NCI-H2227 treated with DMSO at 0.1 percent for 48 hours (cell line): ENCODE measurements around the gene SPP1.
"Not testable (repeated sequence)": the region's sequence is repeated elsewhere in the genome, so short reads cannot be mapped to it uniquely, and the experiment has no call there.

Experiments
- DNase-seq: peaks from one replicate; lab custom pipeline; 2025; lab: John Stamatoyannopoulos, UW

The SPP1 gene

DNA sequence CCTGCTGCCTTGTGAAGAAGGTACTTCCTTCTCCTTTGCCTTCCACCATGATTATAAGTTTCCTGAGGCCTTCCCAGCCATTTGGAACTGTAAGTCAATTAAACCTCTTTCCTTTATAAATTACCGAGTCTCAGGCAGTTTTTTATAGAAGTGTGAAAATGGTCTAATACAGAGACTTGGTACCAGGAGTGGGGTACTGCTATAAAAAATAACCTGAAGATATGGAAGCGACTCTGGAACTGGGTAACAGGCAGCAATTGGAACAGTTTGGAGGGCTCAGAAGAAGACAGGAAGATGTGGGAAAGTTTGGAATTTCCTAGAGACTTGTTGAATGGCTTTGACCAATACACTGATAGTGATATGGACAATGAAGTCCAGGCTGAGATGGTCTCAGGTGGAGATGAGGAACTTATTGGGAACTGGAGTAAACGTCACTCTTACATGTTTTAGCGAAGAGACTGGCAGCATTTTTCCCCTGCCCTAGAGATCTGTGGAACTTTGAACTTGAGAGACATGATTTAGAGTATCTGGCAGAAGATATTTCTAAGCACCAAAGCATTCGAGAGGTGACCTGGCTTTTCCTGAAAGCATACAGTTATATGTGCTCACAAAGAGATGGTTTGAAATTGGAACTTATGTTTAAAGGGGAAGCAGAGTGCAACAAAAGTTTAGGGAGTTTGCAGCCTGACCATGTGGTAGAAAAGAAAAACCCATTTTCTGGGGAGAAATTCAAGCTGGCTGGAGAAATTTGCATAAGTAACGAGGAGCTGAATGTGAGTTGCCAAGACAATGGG lies 50.6 kb downstream of the SPP1 start:
- DNase-seq, result not testable (repeated sequence)

DNA sequence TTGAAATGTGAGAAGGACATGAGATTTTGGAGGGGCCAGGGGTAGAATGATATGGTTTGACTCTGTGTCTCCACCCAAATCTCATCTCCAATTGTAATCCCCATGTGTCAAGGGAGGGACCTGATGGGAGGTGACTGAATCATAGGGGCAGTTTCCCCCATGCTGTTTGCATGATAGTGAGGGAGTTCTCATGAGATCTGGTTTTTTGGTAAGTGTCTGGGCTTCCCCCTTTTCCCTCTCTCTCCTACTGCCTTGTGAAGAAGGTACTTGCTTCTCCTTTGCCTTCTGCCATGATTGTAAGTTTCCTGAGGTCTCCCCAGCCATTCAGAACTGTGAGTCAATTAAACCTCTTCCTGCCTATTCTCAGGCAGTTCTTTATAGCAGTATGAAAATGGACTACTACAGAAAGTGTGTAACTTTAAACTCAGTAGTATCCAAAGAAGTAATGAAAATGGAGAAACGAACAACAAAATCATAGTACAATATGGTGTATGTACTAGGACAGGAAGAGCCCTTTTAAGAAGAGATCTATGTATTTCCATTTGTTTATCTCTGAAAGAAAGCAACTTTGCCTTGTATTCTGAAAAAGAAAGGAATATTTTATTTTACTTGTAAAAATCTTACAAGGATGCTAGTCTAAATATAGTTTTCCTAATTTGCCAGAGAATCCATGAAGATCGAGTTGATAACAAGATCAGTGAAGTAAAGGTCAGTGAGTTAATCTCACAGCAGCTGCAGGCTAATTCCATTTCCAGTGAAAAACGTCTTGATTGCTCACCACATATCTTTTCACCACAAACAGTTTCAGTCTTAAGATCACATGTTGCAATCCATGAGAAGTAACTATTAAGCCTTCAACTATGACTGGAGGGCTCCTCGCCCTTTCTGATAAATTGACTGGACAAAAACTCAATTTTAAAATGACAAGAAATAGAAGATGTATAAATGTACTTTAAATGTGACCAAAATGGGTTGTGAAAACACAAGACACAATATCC lies 52.4 kb downstream of the SPP1 start:
- DNase-seq, result no peak

DNA sequence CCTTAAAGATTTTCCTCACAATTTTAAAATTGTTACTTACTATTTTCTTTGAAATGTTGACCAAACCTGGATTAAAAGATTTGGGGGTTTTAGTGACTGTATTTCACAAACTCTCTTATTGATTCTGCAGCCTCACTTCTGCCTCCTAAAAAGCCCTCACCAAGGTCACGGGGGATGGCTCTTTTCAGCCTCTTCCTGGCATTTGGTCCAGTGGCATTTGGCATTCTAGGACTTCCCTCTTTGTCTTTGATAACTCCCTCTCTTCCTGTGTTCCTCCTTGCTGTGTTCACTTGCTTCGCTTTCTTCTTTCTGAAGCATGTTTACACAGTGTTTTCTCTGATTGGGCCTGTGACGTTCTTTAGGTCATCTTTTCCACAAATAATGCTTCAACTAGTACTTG lies 53.4 kb downstream of the SPP1 start:
- no peak for DNase-seq

DNA sequence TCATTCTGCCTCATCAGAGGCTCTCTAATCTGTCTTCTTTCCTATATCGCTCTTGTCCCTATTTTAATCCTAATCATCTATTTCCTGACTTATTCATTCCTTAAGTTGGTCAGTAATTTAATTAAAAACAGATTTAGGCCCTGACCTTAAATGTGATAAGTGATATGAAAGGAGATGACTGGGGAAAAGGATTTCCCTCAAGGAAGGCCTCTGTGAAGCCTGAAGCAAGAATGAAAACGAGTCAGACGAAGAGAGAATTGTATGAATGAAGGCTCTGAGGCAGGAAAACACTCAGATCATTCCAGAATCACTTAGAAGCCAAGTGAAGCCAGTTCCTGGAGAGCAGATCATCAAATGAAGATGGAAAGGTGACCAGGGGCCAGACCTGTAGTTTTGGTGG lies 54.0 kb downstream of the SPP1 start:
- no peak for DNase-seq

DNA sequence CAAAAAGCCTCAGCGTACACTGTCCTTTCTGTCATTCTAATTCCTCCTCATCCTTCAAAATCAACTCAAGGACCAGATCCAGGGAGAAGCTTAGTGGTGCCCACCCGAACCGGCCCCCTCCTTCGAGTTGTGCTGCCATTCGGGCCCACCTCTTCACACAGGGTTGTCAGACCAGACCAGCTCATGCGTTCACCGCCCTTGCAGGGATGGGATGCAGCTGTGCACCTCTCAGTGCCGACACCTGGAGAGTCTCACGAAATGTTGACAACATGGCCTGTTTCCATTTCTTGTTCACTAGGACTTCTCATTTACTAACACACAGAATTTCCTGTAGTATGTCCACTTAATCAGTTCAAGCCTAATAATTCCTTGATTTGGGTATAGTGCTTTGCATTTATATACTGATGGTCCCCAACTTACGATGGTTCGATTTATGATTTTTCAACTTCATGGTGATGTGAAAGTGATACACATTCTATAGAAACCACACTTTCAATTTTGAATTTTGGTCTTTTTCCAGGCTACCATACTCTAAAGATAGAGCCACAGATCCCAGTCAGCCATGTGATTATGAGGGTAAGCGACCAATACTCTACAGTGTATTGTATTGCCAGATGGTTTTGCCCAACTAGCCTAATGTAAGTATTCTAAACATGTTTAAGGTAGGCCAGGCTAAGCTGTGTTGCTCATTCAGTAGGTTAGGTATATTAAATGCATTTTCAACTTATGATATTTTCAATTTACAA lies 55.2 kb downstream of the SPP1 start:
- DNase-seq, result no peak
